Measurements from ENCODE around the gene XRCC3.

The XRCC3 gene
- total RNA-seq = 11.4 to 58.4 (median 11.5) reads per million in 3 experiments

DNA sequence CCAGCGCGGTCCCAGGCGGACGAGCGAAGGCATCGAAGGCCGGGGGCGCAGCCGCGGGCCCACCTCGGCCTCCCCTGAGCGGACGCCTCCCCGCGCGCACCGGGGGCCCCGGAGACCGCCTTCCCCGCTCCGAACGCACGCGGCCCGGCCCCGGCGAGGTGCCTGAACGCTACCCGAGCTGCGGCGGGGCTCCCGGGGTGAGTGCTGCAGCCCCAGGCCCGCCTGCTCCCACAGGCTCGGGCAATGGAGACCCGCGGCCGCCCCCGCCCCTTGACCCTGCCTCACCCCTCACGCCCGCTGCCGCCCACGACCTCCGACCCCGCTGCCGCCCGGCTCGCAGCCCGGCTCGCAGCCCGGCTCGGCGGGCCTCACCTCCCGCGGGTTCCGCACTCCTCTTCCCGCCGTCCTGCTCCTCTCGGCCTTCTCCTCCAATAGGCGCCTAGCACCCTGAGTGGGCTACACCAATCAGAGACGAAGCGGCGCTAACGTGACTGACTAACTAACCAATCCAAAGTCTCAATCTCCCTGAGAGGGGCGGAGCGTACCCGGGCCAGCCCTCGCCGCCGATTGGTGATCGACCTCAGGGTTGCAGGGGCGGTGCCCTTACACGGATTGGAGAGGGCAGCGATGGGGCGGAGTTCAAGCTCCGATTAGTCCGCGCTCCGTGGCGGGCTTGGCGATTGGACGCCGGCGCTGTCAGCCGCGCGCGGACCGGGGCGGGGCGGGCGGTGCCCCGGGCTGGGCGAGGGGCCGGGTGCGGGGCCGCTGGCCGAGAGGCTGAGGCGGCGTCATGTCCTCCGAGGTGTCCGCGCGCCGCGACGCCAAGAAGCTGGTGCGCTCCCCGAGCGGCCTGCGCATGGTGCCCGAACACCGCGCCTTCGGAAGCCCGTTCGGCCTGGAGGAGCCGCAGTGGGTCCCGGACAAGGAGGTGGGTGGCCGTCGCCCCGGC is at the start of gene XRCC3, which contains the start of gene ZFYVE21:
TSS of gene XRCC3 (minus strand) at position 400 of the 949 bp plus-strand sequence. CDS start 4,364 bp downstream, outside the sequence.
TSS of gene ZFYVE21 (plus strand) at position 759 of the 949 bp plus-strand sequence. CDS start at position 791, 32 bp downstream.
- peak; percentile 100 for DNase-seq

DNA sequence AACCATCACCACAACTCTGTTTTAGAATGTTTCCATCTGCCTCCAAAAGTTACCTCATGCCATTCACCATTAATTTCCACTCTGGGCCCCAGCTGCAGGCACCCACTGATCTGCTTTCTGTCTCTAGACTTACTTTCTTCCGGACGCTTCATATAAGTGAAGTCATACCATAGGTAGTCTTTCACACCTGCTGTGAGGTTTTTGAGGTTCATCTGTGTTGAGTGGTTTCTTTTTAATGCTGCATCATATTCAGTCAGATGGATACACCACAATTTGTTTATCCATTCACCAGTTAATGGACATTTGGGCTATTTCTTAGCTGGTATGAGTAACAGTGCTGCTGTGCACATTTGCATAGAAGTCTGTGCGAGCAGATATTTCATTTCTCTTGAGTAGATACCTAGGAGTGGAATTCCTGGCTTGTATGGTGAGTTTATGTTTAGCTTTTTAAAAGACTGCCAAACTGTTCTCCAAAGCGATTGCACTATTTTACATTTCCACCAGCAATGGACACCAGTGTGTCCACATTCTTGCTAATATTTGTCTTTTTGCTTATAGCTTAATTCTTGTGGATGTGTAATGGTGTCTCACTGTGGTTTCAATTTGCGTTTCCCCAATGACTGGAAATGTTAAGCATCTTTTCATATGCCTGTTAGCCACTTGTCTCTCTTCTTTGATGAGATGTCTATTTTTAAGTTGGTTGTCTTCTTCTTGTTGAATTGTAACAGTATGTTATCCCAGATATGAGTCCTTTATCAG is 48.7 kb upstream of the XRCC3 start:
- DNase-seq = no peak

GRCh38 chr14:103762541-103762940 is 47.3 kb upstream of the XRCC3 start:
- DNase-seq = no peak

GRCh38 chr14:103762036-103762435 is 46.8 kb upstream of the XRCC3 start:
- no peak for DNase-seq

- no peak for DNase-seq
Measured at GRCh38 chr14:103758059-103758776, 43.0 kb upstream of the XRCC3 start.

DNA sequence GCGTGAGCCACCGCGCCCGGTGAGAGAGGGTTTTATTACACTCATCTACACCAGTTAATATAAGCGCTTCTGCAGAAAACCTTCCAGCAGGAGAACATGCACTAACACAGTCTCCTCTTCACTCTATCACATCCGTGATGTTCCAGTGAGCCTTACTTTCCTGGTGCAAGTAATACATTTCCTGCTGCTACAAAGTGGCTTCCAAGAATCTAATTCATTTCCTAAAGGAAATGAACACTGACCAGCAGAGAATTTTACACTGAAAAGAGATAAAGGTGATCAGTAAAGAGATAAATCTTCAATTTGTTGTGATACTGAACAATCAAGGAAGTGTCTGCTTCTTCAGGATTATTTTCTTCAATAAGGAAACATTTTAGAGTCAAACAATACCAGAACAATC is 39.8 kb upstream of the XRCC3 start:
- DNase-seq = no peak

- DNase-seq = no peak
Measured at GRCh38 chr14:103753774-103754173, 38.5 kb upstream of the XRCC3 start.

GRCh38 chr14:103749860-103750259 is 34.6 kb upstream of the XRCC3 start:
- DNase-seq = no peak

DNA sequence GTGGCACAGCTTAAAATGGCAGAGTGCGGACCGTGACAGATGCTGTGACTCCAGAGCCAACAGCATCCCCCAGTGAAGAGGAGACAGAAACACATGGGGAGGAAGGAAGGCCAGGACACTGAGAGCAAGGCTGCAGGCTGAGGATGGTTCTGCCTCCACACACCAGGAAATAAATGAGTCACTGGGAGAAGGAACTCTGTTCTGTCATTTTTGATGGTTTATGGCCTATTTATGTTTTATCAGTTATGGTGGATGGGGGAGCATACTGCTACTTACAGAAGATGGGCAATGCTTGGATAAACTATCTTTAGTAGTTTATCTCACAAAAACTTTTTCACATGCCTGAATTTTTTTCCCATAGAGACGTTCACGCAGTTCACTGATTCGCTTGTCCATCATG is 34.2 kb upstream of the XRCC3 start:
- no peak for DNase-seq

DNA sequence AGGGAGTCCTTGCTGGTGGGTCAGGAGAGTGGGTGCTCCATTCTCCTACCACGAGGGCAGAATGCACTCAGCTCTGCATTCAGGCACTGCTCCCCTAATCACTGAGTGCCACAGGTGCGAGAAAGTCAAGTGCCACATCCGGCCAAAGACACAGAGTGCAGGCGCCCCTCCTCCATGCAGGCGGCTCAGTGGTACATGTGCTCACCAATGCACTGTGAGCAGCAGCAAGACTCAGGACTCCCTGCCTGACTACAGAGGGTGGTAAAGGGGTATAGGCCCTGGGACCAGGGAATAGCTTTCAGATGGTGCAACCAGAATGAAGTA is 33.2 kb upstream of the XRCC3 start:
- DNase-seq = peak; percentile 22

GRCh38 chr14:103746701-103747100 is 31.4 kb upstream of the XRCC3 start:
- no peak for DNase-seq

DNA sequence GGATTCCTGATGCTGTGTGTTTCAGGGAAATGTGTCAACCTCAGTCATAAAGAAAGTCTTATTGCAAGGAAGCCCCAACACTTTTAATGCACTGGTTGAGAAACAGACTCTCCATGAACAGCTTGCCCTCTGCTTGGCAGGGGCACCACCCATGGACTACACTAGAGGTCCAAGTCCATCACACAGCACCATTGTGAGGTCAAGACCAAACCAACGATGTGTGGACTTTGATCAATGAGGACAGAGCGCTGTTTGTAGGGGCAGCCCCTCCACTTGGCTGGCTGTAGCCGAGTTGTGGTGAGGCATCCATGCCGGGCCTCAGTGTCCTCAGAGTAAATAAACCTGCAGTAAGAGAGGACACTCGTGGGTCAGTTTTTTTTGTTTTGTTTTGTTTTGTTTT is 30.2 kb upstream of the XRCC3 start:
- no peak for DNase-seq

DNA sequence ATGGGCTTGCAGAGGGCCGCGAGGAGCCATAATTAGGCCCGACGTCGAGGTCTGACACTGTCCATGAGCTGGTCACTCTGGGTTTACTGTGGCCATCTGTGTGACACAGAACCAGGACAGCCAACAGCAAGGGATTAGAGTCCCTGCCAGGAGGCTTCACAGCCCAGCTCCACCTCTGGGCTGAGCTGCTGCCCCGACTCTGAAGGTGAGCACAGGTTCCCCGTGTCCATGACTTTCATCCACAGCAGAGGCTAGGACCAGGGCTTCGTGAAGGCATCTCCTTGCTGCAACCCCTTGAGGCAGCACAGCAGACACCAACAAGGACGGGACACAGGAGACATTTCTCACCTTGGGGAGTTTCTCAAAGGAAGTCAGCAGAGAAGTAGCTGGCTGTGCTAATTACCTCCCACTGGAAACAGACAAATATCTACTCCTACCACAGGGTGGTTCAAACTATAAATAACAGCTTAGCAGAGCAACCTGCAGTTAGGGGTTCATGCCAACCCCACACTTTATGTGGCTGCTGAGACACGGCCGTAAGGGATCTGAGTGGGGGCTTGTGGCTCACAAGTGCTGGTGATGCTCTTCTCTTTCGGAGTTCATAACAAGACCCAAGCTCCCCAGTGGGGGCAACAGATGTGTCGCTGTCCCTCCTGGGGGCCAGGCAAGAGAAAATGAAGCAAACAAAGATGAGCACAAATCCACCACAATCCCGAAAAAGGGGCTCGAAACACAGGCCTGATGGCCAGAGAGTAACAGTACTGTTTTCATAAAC is 29.6 kb upstream of the XRCC3 start:
- DNase-seq = no peak

GRCh38 chr14:103743691-103744090 is 28.4 kb upstream of the XRCC3 start:
- no peak for DNase-seq

DNA sequence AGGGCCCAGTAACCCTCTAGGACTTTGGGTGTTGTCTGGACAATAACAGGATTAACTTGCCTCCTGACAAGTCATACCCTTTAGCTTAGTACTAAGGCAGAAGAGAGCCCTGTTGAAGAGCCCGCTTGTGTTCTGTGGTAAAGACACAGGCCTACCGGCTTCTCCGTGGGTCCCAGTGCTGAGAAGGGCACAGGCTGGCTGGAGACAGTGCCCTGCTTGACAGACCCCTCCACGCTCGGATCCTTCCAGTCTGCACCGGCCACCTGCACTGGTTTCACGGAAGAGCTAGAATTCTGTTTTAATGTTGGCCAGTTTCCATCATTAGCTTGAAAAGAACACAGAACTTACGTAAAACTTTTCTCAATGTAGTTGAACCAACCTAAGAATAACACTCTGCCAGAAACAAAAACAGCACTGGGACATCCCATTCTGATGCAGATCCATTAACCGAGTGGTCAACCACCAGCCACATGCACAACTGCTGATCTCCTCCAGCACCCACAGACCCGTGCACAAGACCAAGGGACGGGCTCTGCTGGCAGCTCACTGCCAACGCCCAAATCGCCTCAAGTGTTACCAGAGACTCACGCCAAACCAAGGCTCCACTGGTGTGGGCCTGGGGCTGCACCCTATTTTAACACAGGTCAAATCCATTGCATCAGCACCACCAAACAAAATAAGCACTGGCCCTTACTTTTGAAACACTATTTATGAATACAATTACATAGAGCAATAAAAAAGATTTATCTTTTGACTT is 27.4 kb upstream of the XRCC3 start:
- no peak for DNase-seq

DNA sequence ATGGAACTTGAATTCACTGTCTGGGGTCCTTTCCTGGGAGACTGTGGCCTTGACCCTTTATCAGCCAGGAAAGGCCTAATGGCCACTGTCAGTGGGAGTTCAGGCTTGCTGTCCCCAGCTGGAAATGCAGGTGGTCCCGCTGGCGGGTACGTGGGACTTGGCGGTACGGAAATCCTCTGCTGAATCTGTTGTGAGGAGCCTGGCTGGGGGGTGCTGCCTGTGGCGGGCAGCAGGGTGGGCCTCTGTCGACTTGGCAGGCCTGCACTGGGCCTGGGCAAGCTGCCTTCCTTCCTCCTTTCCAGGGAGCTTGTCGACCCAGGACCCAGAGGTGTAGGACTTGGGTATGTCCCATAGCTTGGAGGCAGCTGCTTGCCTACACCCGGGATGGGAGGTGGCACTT is 26.6 kb upstream of the XRCC3 start:
- no peak for DNase-seq

DNA sequence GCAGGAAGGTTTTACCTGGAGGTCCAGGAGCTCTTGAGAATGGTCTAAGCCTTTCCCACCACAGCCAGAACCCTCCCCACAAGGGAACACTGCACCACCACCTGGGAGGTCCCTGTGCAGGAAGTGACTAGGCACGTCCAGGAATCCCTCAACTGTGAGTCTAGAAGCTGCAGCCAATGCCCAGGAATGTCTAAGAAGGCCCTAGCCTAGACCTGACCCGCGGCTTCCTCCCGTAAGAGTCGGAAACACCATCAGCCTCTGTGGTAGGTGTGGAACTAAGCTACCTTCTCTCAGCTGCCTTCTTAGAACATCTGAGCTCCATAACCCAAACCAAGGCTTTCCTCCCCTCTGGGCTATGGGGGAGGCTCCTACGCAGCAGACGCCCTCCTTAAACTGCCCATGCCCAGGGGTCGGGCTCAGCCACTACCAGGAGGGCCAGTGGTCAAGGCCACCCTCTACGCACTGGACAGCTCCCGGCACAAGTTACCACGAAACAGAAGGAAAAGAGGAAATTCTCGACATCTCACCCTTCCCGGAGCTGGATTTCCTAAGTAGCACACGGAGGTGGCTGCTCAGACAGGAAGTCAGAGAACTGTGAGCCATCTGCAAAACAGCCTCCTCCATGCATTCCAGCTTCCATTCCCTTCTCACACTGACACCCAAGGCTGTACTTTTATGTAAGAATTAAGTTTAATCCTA is 25.9 kb upstream of the XRCC3 start:
- no peak for DNase-seq

DNA sequence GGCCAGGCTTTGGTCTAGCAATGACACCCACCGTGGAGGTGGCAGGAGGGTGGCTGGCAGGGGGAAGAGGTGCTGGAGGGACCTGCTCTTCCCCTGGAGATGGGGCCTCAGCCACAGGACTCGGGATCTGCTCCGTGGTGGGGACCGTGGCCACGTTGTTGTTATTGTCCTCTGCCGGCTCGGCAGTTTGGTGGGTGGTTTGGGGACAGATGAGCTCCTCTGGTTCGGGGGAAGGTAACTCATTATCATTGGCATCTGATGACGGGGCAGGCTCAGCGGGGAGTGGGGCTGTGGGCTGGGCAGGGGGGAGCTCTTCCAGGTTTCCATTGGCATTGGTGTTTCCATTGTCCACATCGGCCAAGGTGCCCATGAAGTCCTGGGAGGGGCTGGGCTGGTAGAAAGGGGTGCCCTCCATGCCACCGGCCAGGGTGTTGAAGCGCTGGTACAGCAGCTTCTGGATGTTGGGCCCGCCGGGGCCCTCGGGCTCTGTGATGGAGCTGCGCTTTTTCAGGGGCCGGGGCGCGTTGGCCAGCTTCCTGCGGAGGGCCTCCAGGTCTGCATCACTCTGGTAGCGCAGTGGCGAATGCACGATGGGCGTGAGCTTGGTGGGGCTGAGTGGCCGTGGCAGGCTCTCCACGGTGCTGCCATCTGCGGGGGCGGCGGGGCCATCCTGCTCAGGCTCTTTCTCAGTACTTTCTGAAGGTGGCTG is 24.7 kb upstream of the XRCC3 start:
- no peak for DNase-seq

DNA sequence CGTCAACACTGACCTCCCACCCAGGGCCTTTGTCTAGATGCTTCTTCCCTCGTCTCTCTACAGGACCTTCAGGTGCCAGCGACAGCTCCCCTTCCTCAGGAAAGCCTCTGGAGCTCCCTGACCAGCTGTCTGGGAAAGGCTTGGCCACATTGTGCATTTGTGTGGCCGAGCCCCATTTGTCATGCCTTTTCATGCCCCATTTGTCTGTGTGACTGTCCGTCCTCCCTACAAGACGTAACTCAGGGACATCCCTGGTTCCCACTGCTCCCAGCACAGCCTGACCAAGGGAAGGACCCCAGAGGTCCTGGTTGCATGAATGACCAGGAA is 24.2 kb upstream of the XRCC3 start:
- DNase-seq = no peak

DNA sequence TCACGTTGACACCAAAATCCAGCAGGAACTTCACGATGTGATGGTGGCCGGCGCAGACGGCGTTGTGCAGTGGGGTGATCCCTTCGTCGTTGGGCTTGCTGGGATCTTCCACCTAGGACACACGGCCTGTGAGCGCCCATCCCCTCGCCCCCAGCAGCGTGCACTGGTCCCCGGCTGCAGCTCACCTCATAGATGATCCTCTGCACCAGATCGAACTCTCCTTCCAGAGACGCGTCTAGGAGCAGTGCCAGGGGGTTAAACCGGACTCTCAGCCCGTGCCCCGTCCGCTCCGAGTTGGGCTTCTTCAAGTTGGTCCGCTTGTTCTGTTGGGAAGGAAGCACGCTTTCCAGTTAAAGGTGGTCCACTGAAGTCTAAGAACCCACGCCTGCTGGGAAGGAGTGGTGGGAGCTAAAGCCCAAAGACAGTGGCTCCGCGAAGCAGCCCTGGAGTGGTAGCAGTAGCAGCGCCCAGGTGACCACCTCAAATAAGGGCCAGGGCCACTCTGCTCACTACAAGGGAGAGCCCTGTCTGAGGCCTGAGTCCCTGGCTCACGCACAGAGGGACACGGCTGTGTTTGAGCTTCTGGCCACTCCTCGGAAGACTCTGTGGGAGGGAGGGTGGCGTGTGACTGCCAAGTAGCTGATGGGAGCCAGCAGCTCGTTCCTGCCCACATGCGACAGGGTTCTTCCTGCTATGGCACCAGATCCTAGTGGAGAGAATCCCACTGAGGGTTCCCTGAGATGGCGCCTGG is 23.6 kb upstream of the XRCC3 start:
- DNase-seq = no peak
